ENCODE results near the gene DCTN2.
"Not testable (repeated sequence)": the region's sequence is repeated elsewhere in the genome, so short reads cannot be mapped to it uniquely, and the experiment has no call there.

DCTN2 gene

DNA sequence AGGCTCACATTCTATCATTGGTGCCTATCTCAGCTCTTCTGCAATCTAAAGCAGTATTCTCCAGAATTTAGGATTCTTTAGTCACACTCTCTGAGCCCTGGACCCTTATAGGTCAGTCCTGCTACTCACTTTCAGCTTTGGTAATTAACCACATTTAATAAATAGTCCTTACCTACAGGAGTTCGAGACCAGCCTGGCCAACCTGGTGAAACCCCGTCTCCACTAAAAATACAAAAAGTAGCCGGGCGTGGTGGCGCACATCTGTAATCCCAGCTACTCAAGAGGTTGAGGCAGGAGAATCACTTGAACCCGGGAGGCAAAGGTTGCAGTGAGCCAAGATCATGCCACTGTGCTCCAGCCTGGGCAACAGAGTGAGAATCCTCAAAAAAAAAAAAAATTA lies 33.3 kb downstream of the DCTN2 start:
- not testable (repeated sequence) for DNase-seq

DNA sequence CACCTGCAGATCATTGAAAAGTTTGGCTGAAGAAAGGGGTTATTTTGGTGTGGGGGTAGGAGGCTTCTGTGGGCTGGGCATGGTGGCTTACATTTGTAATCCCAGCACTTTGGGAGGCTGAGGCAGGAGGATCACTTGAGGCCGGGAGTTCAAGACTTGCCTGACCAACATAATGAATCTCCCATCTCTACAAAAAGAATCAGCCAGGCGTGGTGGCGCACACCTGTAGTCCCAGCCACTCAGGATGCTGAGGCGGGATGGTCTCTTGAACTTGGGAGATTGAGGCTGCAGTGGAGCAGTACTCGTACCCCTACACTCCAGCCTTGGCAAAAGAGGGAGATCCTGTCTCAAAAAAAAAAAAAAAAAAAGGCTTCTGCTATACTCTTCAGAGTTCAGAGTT lies 33.7 kb downstream of the DCTN2 start:
- no peak for DNase-seq

GRCh38 chr12:57512665-57513064 lies 34.3 kb downstream of the DCTN2 start:
- no peak for DNase-seq

DNA sequence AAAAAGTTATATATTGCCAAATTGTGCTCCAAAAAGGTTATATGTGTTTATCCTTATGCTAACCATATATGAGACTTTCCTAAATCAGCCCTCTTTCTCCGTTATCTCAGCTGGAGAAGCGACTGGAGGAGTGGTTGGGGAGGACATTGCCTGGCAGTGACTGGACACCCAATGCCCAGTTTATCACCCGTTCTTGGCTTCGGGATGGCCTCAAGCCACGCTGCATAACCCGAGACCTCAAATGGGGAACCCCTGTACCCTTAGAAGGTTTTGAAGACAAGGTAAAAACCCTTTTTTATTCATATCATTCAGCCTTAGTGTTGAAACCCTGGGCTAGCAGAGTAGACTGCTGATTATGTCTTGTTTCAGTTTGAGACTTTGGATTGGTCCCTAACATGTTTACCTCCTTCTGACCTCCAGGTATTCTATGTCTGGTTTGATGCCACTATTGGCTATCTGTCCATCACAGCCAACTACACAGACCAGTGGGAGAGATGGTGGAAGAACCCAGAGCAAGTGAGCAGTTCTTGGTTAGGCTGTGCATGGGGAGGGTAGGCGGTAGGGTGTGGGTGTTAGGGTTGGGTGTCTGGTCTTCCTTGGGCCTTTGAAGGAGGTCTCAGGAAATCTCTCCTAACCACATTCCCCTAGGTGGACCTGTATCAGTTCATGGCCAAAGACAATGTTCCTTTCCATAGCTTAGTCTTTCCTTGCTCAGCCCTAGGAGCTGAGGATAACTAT lies 35.2 kb downstream of the DCTN2 start:
- no peak for DNase-seq

- no peak for DNase-seq
These were observed 35.8 kb downstream of the DCTN2 start for GRCh38 chr12:57511161-57511560.

DNA sequence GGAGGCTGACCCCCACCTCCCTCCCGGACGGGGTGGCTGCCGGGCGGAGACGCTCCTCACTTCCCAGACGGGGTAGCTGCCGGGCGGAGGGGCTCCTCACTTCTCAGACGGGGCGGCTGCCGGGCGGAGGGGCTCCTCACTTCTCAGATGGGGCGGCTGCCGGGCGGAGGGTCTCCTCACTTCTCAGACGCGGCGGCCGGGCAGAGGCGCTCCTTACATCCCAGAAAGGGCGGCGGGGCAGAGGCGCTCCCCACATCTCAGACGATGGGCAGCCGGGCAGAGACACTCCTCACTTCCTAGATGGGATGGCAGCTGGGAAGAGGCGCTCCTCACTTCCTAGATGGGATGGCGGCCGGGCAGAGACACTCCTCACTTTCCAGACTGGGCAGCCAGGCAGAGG lies 39.2 kb downstream of the DCTN2 start:
- not testable (repeated sequence) for DNase-seq

- not testable (repeated sequence) for DNase-seq
These were observed 40.5 kb downstream of the DCTN2 start for GRCh38 chr12:57506541-57506940.

DNA sequence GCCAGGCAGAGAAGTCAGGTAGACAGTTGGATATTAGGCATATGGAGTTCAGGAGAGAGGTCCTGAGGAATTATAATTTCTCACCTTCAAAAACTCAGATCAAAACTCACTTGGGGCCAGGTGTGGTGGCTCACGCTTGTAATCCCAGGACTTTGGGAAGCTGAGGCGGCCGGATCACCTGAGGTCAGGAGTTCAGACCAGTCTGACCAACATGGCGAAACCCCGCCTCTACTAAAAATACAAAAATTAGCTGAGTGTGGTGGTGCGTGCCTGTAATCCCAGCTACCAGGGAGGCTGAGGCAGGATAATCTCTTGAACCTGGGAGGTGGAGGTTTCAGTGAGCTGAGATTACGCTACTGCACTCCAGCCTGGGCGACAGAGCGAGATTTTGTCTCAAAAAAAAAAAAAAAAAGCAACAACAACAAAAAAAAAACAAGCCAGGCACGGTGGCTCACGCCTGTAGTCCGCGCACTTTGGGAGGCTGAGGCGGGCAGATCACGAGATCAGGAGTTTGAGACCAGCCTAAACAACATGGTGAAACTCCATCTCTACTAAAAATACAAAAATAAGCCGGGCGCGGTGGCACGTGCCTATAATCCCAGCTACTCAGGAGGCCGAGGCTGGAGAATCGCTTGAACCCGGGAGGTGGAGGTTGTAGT lies 44.6 kb downstream of the DCTN2 start:
- DNase-seq: not testable (repeated sequence)

GRCh38 chr12:57500213-57500612 lies 46.8 kb downstream of the DCTN2 start:
- no peak for DNase-seq

- no peak for DNase-seq
These were observed 48.4 kb downstream of the DCTN2 start for GRCh38 chr12:57498571-57498970.

DNA sequence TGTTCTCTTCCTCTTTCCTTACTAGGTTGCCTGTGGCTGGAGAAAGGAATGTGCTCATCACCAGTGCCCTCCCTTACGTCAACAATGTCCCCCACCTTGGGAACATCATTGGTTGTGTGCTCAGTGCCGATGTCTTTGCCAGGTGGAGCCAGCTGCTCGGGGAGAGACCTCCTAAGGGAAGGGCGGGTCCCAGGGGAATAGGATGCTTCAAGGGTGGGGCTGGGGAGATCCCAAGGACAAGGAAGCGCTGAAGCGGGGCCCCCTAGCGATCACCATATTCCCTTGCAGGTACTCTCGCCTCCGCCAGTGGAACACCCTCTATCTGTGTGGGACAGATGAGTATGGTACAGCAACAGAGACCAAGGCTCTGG lies 48.9 kb downstream of the DCTN2 start:
- DNase-seq: no peak

- DNase-seq: no peak
These were observed 49.5 kb downstream of the DCTN2 start for GRCh38 chr12:57497223-57498131.

- no peak for DNase-seq
These were observed 50.2 kb downstream of the DCTN2 start for GRCh38 chr12:57496822-57497221.

- DNase-seq: not testable (repeated sequence)
These were observed 51.8 kb downstream of the DCTN2 start for GRCh38 chr12:57495051-57495701.

DNA sequence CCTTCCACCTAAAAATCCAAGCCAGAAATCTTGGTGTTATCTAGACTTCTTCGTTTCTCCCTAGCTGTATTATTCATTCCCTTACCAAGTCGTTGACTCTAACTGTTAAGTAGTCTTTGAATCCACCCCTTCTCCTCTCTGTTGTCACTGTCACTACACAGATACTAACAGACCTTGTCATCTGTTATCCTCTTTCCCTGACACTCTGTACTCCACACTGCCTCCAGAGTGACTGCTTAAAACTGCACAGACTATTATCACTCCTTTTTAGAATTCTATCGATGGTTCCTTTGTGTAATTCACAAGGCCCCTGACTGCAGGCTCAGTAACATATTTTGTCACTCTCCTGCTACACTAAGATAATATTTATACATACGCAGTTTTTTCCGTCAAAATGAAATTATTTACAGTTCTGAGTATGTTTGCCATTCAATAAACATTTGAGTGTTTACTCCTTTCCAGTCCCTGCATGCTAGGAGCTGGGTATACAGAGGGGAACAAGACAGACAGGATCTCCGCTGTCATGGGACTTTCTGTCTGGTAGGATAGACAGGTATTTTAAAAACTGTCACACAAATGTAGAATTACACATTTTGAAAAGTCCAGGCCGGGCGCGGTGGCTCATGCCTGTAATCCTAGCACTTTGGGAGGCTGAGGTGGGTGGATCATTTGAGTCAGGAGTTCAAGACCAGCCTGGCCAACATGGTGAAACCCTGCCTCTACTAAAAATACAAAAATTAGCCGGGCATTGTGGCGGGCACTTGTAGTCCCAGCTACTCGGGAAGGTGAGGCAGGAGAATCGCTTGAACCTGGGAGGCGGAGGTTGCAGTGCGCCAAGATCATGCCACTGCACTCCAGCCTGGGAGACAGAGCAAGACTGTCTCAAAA lies 55.4 kb downstream of the DCTN2 start:
- DNase-seq: no peak

- DNase-seq: no peak
These were observed 56.9 kb downstream of the DCTN2 start for GRCh38 chr12:57490126-57490525.

- DNase-seq: no peak
These were observed 57.8 kb downstream of the DCTN2 start for GRCh38 chr12:57489157-57489641.

DNA sequence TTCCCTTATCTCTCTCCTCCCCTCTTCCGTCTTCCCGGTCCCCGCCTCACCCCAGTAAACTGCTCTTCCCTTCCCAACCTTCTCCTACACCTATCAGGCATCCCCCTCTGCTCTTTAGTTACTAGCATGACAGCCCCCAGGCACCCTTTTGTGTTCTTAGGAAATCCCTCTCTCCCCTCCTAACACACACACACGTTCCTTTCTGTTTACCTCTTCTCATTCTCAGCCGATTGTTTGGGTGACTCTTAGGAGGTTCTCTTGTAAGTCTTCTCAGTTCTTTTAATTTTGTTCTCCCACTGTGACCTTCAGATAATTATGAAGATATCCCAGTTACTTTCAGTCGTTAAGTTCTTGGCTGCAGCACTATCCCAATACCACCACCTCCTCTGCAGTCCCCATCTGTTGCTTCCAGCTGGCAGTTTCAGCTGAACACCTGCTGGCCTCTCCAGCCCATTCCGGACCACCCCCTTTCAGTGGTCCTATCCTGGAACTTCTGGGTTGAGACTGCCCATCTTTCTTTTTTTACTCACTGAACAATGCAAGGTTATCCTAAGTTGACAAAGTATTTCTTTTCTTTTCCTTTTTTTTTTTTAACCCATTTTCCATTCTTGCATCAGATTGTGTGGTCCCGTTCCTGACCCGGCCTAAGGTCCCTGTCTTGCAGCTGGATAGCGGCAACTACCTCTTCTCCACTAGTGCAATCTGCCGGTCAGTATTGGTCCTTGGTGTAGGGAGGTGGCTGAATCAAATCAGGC lies 58.4 kb downstream of the DCTN2 start:
- no peak for DNase-seq

DNA sequence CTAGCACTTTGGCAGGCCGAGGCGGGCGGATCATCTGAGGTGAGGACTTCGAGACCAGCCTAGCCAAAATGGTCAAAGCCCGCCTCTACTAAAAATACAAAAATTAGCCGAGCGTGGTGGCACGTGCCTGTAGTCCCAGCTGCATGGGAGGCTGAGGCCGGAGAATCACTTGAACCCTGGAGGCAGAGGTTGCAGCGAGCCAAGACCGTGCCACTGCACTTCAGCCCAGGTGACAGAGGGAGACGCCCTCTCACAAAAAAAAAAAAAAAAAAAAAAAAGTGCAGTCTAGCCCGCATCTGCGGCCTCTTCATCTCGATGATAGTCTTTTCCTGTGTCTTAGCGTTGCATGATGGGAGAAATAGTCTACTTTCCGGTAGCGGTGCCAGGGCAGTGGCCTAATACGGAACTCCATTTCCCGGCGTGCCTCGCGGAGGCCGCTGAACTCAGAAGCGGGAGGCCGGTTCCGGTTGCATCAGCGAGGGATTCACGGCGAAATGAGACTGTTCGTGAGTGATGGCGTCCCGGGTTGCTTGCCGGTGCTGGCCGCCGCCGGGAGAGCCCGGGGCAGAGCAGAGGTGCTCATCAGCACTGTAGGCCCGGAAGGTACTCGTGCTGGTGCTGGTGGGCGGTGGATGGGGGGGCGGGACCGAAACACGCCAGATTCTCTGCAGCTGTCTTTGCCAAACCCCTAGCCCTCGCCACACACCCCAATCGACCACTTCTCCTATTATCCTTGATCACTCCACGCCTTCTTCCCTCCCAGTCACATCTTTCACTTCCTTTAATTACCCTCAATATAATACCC lies 59.2 kb downstream of the DCTN2 start, which contains the start of gene MARS1:
TSS of gene MARS1 (plus strand) at position 472 of the 805 bp plus-strand sequence. CDS start at position 495, 23 bp downstream.
- DNase-seq: peak; percentile 92

GRCh38 chr12:57487055-57487596 lies 59.9 kb downstream of the DCTN2 start:
- DNase-seq: no peak
